ENCODE data around the gene C3orf18.

C3orf18 gene

GRCh38 chr3:50591196-50591741, 23.7 kb upstream of the C3orf18 start:
- Histone ChIP-seq H3K27ac (no peak overlapping the region), H3K27me3 (ENCODE audit: insufficient read depth, low read depth, severe bottlenecking) (no peaks in the 10 kb centered on the region), H3K9me3 (ENCODE audit: severe bottlenecking) (no peaks in the 10 kb centered on the region), H3K36me3 (no peaks in the 10 kb centered on the region), H3K4me3 (ENCODE audit: low read depth, low read length) (no peak overlapping the region)
- no peak for TF ChIP-seq CTCF (IDR thresholded peaks at IDR 0.05; ENCODE audit: low read depth, low read length)
- no peak for DNase-seq

- DNase-seq: no peak
- H3K9me3 ChIP-seq (ENCODE audit: severe bottlenecking): no peaks in the 10 kb centered on the region
- H3K36me3 ChIP-seq: no peaks in the 10 kb centered on the region
- H3K27ac ChIP-seq: no peak overlapping the region
- H3K4me3 ChIP-seq (ENCODE audit: low read depth, low read length): no peak overlapping the region
- H3K27me3 ChIP-seq (ENCODE audit: insufficient read depth, low read depth, severe bottlenecking): no peaks in the 10 kb centered on the region
- TF ChIP-seq CTCF (IDR thresholded peaks at IDR 0.05; ENCODE audit: low read depth, low read length): no peak
Observed at GRCh38 chr3:50588759-50589433, 21.3 kb upstream of the C3orf18 start.

GRCh38 chr3:50587806-50588758, 20.5 kb upstream of the C3orf18 start:
- no peak for TF ChIP-seq CTCF (IDR thresholded peaks at IDR 0.05; ENCODE audit: low read depth, low read length)
- Histone ChIP-seq H3K36me3 (no peaks in the 10 kb centered on the region), H3K27ac (no peak overlapping the region), H3K9me3 (ENCODE audit: severe bottlenecking) (no peaks in the 10 kb centered on the region), H3K4me3 (ENCODE audit: low read depth, low read length) (no peak overlapping the region), H3K27me3 (ENCODE audit: insufficient read depth, low read depth, severe bottlenecking) (no peaks in the 10 kb centered on the region)
- no peak for DNase-seq

- H3K27ac ChIP-seq: no peak overlapping the region
- H3K27me3 ChIP-seq (ENCODE audit: insufficient read depth, low read depth, severe bottlenecking): no peaks in the 10 kb centered on the region
- no peak for DNase-seq
Observed at GRCh38 chr3:50587373-50587772, 19.8 kb upstream of the C3orf18 start.

GRCh38 chr3:50586763-50587070, 19.2 kb upstream of the C3orf18 start:
- Histone ChIP-seq H3K27ac (no peak overlapping the region), H3K27me3 (ENCODE audit: insufficient read depth, low read depth, severe bottlenecking) (no peaks in the 10 kb centered on the region), H3K4me3 (ENCODE audit: low read depth, low read length) (no peak overlapping the region), H3K9me3 (ENCODE audit: severe bottlenecking) (no peaks in the 10 kb centered on the region), H3K36me3 (no peaks in the 10 kb centered on the region; the same call in 1 of the 2 replicates)
- TF ChIP-seq CTCF (IDR thresholded peaks at IDR 0.05; ENCODE audit: low read depth, low read length): no peak
- DNase-seq: no peak

More at GRCh38 chr3:50587373-50587772, 19.8 kb upstream of the C3orf18 start:
- Histone ChIP-seq H3K9me3 (ENCODE audit: severe bottlenecking) (no peaks in the 10 kb centered on the region), H3K36me3 (no peaks in the 10 kb centered on the region; the same call in 1 of the 2 replicates), H3K4me3 (ENCODE audit: low read depth, low read length) (no peak overlapping the region)
- no peak for TF ChIP-seq CTCF (IDR thresholded peaks at IDR 0.05; ENCODE audit: low read depth, low read length)
